ENCODE data around the gene ARHGAP15. TPM values are rescaled to one million over a fixed set of nuclear protein-coding genes. Genes with fewer than 3 reads are reported as not detected.

Gene ARHGAP15
- total and polyA plus RNA-seq, 8 donors: 0.69 to 5.2 (median 1.5) TPM

GRCh38 chr2:143192716-143193115 is 63.5 kb downstream of the ARHGAP15 start:
- no peak overlapping the region for H3K4me3 ChIP-seq

GRCh38 chr2:143193121-143193520 is 63.9 kb downstream of the ARHGAP15 start:
- Histone ChIP-seq H3K4me1 (no peaks in the 10 kb centered on the region), H3K27ac (no peak overlapping the region), H3K27me3 (no peaks in the 10 kb centered on the region), H3K4me3 (no peak overlapping the region), H3K9me3 (no peaks in the 10 kb centered on the region), H3K36me3 (no peaks in the 10 kb centered on the region)
- intact Hi-C loops (cut with DNase I): no loop called here
- DNase-seq (peak in 1 of 6 donors; percentile 8), FAIRE-seq (no peak), ATAC-seq (no peak)
- 53 to 64% methylated on average over 5 of the region's 5 CpGs for WGBS, 2 donors
- TF ChIP-seq CTCF (IDR thresholded peaks at IDR 0.05): no peak

More at GRCh38 chr2:143192716-143193115, 63.5 kb downstream of the ARHGAP15 start:
- Histone ChIP-seq H3K36me3 (no peaks in the 10 kb centered on the region), H3K27me3 (no peaks in the 10 kb centered on the region), H3K4me1 (no peaks in the 10 kb centered on the region), H3K9me3 (no peaks in the 10 kb centered on the region), H3K27ac (no peak overlapping the region)
- DNase-seq: no peak
- no peak for TF ChIP-seq CTCF (IDR thresholded peaks at IDR 0.05)
- no peak for ATAC-seq
- 47 to 58% methylated on average over 1 of the region's 1 CpG for WGBS, 2 donors
- FAIRE-seq: no peak
- intact Hi-C loops (cut with DNase I): no loop called here

- Histone ChIP-seq H3K9me3 (no peaks in the 10 kb centered on the region), H3K36me3 (no peaks in the 10 kb centered on the region), H3K4me1 (no peaks in the 10 kb centered on the region), H3K27me3 (no peaks in the 10 kb centered on the region), H3K4me3 (no peak overlapping the region), H3K27ac (no peak overlapping the region)
- DNase-seq (no peak), FAIRE-seq (no peak), ATAC-seq (no peak)
- intact Hi-C loops (cut with DNase I): no loop called here
- no peak for TF ChIP-seq CTCF (IDR thresholded peaks at IDR 0.05)
- WGBS, 2 donors: 51 to 72% methylated on average over 4 of the region's 4 CpGs
These were observed 66.3 kb downstream of the ARHGAP15 start for GRCh38 chr2:143195511-143195910.

GRCh38 chr2:143204062-143204461 is 74.8 kb downstream of the ARHGAP15 start:
- Histone ChIP-seq H3K27ac (no peak overlapping the region), H3K4me3 (no peak overlapping the region), H3K9me3 (no peaks in the 10 kb centered on the region), H3K4me1 (no peaks in the 10 kb centered on the region), H3K27me3 (no peaks in the 10 kb centered on the region), H3K36me3 (no peaks in the 10 kb centered on the region)
- FAIRE-seq (no peak), DNase-seq (no peak), ATAC-seq (no peak)
- no peak for TF ChIP-seq CTCF (IDR thresholded peaks at IDR 0.05)
- WGBS, 2 donors: 64 to 83% methylated on average over 4 of the region's 4 CpGs
- intact Hi-C loops (cut with DNase I): no loop called here

- intact Hi-C loops (cut with DNase I): no loop called here
- no peak for TF ChIP-seq CTCF (IDR thresholded peaks at IDR 0.05)
- no peaks in the 10 kb centered on the region for H3K9me3 ChIP-seq
- no peaks in the 10 kb centered on the region for H3K36me3 ChIP-seq
- no peaks in the 10 kb centered on the region for H3K27me3 ChIP-seq
- FAIRE-seq: no peak
- ATAC-seq: peak in 1 of 4 donors; percentile 40
- no peak overlapping the region for H3K27ac ChIP-seq
- DNase-seq: no peak
- WGBS, 2 donors: 72 to 85% methylated on average over 1 of the region's 1 CpG
- H3K4me1 ChIP-seq: no peaks in the 10 kb centered on the region
- no peak overlapping the region for H3K4me3 ChIP-seq
These were observed 76.0 kb downstream of the ARHGAP15 start for GRCh38 chr2:143205106-143205764.
